HG03565 (cell line): ENCODE results near the gene FAR1.
"Not testable (repeated sequence)": the region's sequence is repeated elsewhere in the genome, so short reads cannot be mapped to it uniquely, and the experiment has no call there.

Experiments used
- ATAC-seq: cut with Tn5 transposase; IDR thresholded peaks from one replicate; pipeline ENCODE4 v1.9.1; 2021; ENCODE audit warnings: mild to moderate bottlenecking, moderate library complexity; ENCODE audit not compliant: unreplicated experiment

FAR1 gene, protein sequence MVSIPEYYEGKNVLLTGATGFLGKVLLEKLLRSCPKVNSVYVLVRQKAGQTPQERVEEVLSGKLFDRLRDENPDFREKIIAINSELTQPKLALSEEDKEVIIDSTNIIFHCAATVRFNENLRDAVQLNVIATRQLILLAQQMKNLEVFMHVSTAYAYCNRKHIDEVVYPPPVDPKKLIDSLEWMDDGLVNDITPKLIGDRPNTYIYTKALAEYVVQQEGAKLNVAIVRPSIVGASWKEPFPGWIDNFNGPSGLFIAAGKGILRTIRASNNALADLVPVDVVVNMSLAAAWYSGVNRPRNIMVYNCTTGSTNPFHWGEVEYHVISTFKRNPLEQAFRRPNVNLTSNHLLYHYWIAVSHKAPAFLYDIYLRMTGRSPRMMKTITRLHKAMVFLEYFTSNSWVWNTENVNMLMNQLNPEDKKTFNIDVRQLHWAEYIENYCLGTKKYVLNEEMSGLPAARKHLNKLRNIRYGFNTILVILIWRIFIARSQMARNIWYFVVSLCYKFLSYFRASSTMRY

GRCh38 chr11:13668102-13668956, at the start of gene FAR1:
FAR1 (plus strand) TSS chr11:13668668; CDS start chr11:13694766, 26,098 bp downstream.
- peak; percentile 83 for ATAC-seq

- ATAC-seq = no peak
Observed at GRCh38 chr11:13620063-13620462, 48.4 kb upstream of the FAR1 start.

DNA sequence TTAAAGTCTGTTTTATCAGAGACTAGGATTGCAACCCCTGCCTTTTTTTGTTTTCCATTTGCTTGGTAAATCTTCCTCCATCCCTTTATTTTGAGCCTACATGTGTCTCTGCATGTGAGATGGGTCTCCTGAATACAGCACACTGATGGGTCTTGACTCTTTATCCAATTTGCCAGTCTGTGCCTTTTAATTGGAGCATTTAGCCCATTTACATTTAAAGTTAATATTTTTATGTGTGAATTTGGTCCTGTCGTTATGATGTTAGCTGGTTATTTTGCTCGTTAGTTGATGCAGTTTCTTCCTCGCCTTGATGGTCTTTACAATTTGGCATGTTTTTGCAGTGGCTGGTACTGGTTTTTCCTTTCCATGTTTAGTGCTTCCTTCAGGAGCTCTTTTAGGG, 41.6 kb upstream of the FAR1 start:
- ATAC-seq = not testable (repeated sequence)

DNA sequence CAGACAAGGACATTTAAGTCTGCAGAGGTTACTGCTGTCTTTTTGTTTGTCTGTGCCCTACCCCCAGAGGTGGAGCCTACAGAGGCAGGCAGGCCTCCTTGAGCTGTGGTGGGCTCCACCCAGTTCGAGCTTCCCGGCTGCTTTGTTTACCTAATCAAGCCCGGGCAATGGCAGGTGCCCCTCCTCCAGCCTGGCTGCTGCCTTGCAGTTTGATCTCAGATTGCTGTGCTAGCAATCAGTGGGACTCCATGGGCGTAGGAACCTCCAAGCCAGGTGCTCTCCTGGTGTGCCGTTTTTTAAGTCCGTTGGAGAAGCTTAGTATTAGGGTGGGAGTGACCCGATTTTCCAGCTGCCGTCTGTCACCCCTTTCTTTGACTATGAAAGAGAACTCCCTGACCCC, 39.8 kb upstream of the FAR1 start:
- not testable (repeated sequence) for ATAC-seq

GRCh38 chr11:13629779-13630178, 38.7 kb upstream of the FAR1 start:
- ATAC-seq = no peak

GRCh38 chr11:13635290-13635689, 33.2 kb upstream of the FAR1 start:
- ATAC-seq = no peak

DNA sequence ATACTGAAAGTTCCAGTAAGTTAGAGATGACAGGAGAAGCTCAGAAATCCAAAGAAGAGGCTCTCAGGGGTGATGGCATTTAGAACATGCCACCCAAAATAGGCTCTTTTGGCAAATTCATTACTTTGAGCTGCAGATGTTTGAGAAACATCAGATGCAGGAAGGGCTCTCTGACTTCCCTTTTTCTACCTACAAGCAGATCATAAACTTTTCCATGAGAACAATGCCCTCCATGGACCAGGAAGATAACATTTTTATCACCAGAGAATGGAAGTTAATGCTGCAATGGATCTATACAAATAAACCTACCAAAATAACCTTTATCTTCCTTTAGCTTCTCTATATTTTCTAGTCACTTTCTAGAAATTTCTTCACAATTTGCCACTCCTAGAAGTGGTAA, 32.7 kb upstream of the FAR1 start:
- no peak for ATAC-seq

- no peak for ATAC-seq
Observed at GRCh38 chr11:13637125-13638069, 31.1 kb upstream of the FAR1 start.

DNA sequence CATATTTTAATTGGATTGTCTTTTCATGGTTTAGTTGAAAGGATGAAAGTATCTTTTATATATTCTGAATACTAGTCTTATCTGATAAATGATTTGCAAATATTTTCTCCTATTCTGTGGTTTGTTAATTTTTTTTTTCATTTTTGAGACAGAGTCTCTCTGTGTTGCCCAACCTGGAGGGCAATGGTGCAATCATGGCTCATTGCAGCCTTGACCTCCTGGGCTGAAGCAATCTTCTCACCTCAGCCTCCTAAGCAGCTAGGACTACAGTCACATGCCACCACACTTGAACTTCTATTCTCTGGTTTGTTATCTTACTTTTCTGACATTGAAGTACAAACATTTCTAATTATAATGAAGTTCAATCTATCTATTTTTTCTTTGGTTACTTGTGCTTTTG, 30.0 kb upstream of the FAR1 start:
- no peak for ATAC-seq

- no peak for ATAC-seq
Observed at GRCh38 chr11:13644997-13645687, 23.3 kb upstream of the FAR1 start.

- ATAC-seq = no peak
Observed at GRCh38 chr11:13647391-13647790, 21.1 kb upstream of the FAR1 start.

GRCh38 chr11:13649619-13650018, 18.8 kb upstream of the FAR1 start:
- ATAC-seq = no peak

- ATAC-seq = not testable (repeated sequence)
Observed at GRCh38 chr11:13651515-13651914, 17.0 kb upstream of the FAR1 start.

GRCh38 chr11:13661074-13661623, 7.3 kb upstream of the FAR1 start:
- ATAC-seq = no peak

DNA sequence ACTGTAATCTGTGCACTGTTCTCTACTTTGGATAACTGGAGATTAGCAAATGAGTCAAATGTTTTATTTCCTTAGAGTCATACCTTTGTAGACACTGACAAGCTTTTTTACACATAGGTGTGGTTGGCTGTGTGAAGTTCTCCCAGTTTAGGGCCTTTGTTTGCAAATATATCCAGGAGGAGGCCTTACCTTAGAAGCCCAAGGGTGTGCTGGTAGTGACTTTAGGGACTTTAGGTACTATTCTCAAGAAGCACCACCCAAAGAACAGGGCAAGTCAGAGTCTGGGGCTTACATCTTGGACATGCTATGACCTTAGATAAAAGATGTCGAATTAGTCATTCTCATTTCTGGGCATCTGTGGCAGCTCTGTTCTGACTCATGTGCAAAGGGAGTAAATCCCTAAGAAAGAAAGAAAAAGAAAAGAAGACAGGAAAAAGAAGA, 4.8 kb upstream of the FAR1 start:
- ATAC-seq = no peak

DNA sequence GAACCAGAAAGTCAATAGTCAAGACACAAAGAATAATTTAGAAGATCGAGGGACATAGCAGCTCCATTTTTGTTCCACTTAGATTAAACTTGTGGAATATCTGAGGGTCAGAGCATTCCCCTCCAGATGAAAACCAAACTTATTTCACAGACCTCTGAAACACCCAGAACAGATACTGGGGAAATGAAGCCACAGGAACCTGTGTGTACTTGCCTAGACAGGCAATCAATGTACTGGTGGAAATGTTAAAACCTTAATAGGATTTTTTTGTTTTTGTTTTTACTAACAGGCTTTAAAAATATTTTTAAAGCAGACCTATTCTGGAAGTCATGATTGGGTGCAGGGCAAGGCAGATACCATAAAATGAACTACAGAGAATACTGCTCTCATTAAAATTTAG, 4.1 kb upstream of the FAR1 start:
- ATAC-seq = no peak

DNA sequence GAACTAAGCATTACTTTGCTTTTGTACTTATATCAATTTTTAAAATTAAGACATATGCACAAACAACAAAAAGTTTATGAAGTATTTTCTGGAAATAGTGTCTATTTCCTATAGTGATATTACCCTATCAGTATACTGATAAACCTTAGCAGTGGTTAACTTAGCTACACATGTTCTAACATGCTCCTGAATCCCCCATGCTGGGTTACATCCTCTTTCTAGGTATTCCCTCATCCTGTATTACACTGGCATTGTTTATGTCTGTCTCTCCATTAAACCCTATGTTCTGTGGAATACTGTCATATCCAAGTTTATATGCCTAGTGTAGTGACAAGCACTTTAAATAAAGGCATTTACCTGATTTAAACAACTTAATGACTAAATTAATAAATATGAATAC, 1.8 kb upstream of the FAR1 start:
- no peak for ATAC-seq

DNA sequence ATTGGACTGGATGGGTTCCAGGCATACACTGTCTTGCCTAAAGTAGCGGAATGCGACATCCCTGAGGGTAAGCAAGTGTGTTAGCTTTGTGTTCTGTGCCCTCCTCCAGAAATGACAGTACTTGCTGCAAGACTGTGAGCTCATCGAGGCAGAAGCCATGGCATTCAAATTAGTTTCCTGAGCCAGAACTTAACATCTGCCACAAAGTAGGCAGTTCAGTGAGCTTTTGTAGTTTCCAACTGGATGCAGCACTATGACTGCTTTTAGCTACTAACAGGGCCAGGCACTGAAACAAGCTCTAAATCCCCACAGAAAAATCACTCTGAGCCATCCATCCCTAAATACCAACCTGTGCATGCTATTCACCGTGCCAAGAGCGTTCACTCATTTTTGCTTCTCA, 1.2 kb upstream of the FAR1 start:
- no peak for ATAC-seq

GRCh38 chr11:13667795-13668101, 720 bp upstream of the FAR1 start:
- ATAC-seq = no peak

GRCh38 chr11:13668957-13669521, 571 bp downstream of the FAR1 start:
- ATAC-seq = no peak
